ENCODE results near the gene TNFRSF25.

DNA sequence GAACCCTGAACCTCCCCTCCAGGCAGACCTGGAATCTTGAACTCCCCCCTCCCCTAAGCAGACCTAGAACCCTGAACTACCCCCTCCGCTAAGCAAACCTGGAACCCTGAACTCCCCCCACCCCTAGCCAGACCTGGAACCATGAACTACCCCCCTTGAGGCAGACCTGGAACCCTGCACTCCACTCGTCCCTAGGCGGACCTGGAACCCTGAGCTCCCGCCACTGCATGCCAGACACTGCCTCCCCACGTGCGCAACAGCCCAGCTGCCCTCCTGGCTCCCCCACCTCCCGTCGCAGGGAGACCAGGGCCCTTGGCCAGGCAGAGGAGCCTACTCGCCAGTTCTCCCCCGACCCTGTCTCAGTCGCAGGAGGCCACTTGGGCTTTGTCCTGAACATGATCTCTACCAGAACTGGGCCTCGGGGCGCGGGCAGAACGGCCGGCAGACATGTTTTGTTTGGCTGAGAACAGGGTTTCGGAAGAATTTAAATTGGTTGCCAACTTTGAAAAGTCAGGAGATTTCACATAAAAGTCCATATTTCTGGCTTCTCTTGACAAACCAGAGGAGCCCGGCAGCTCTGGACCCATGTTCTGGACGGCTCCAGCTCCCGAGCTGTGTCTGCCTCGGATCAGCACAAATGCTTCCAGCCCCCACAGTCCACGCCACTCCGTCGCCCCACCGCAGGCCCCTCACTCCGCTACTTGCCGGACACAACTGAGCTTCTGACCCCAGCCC lies 34.7 kb upstream of the TNFRSF25 start:
- TF ChIP-seq KAT7 (CRISPR knock-in tag; IDR thresholded peaks at IDR 0.05; ENCODE audit: borderline replicate concordance) (no peak), JUN (CRISPR knock-in tag; IDR thresholded peaks at IDR 0.05) (no peak), ZBTB21 (CRISPR knock-in tag; IDR thresholded peaks at IDR 0.05; ENCODE audit: borderline replicate concordance) (no peak)
